GM12878 (cell line): ENCODE measurements around the gene SLC22A23. TPM values are rescaled to one million over a fixed set of nuclear protein-coding genes. Genes with fewer than 3 reads are reported as not detected.

ENCODE experiments used
- ATAC-seq: fragments of 200-7000 bp; cut with Tn5 transposase; 3 replicates; pipeline ENCODE4 v1.9.1; 2020; ENCODE audit warnings: mild to moderate bottlenecking, moderate library complexity
- BruUV-seq: library from RNA; stranded (reverse); fragments of 400-500 nt; replicated peaks from 2 replicates; lab custom pipeline; 2021; lab: Mats Ljungman, UMichigan
- CTCF ChIA-PET: fragments of 300-600 bp; sonication (Branson Sonifier 250); formaldehyde crosslinking; extraction: SDS; loops from one replicate; lab custom pipeline; 2021; ENCODE audit warnings: inconsistent platforms; lab: Yijun Ruan, JAX
- POLR2A ChIA-PET: fragments of 350-600 bp; formaldehyde crosslinking; extraction: SDS; loops from one replicate; lab custom pipeline; 2021; ENCODE audit warnings: inconsistent platforms; lab: Charles Lee
- RAD21 ChIA-PET: fragments of 300-600 bp; sonication (Branson Sonifier 250); formaldehyde crosslinking; loops from one replicate; lab custom pipeline; 2023; ENCODE audit warnings: antibody characterized with exemption; ENCODE audit not compliant: unreplicated experiment; lab: Charles Lee
- SMC1A ChIA-PET: fragments of 300-600 bp; sonication (Branson Sonifier 250); formaldehyde crosslinking; loops from one replicate; lab custom pipeline; 2023; ENCODE audit not compliant: unreplicated experiment, uncharacterized antibody; lab: Charles Lee
- DNase-seq: peaks from one replicate; pipeline ENCODE4 v3.0.0-alpha.2; 2011; ENCODE audit warnings: low read depth, low spot score
- FAIRE-seq: peaks from 3 replicates; lab custom pipeline; 2011; peaks lifted over from hg19 to GRCh38; lab: Jason Lieb, UNC
- H2AFZ ChIP-seq: 2 replicates; pipeline ENCODE4 v1.6.0; 2011; ENCODE audit warnings: low read depth, low read length, control low read depth; ENCODE audit not compliant: control insufficient read depth
- H3K27ac ChIP-seq: 2 replicates; pipeline ENCODE4 v1.5.1; 2011; ENCODE audit warnings: control low read depth; ENCODE audit not compliant: control insufficient read depth, insufficient read depth
- H3K27me3 ChIP-seq, 2 experiments: replicated peaks in 1 of 2; 2 replicates each; pipeline versions ENCODE4 v1.6.0 to v1.6.1; 2011; ENCODE audit warnings: low read length in 1 of 2; ENCODE audit not compliant: control insufficient read depth in 2 of 2, insufficient read depth in 2 of 2
- H3K36me3 ChIP-seq, 2 experiments: 2 replicates each; pipeline ENCODE4 v1.5.1; 2011; ENCODE audit warnings: low read length in 1 of 2; ENCODE audit not compliant: control insufficient read depth in 2 of 2, insufficient read depth in 2 of 2
- H3K4me1 ChIP-seq: 2 replicates; pipeline ENCODE4 v1.6.1; 2011; ENCODE audit warnings: mild to moderate bottlenecking, low read length, moderate library complexity, mixed read lengths; ENCODE audit not compliant: control insufficient read depth, insufficient read depth
- H3K4me2 ChIP-seq: 2 replicates; pipeline ENCODE4 v1.6.0; 2011; ENCODE audit warnings: control low read depth; ENCODE audit not compliant: control insufficient read depth, insufficient read depth
- H3K4me3 ChIP-seq: fragments of 200-600 bp; sonication (generic); 2 replicates; pipeline ENCODE4 v1.5.1; 2016
- H3K79me2 ChIP-seq: 2 replicates; pipeline ENCODE4 v1.6.0; 2011; ENCODE audit warnings: low read length; ENCODE audit not compliant: control insufficient read depth, insufficient read depth
- H3K9ac ChIP-seq: 2 replicates; pipeline ENCODE4 v1.8.0; 2011; ENCODE audit warnings: low read length, control low read depth, mixed read lengths; ENCODE audit not compliant: control insufficient read depth, insufficient read depth
- H3K9me3 ChIP-seq: replicated peaks from 3 replicates; pipeline ENCODE4 v1.5.1; 2011; ENCODE audit warnings: mild to moderate bottlenecking, low read length; ENCODE audit not compliant: control insufficient read depth, insufficient read depth
- H4K20me1 ChIP-seq: 2 replicates; pipeline ENCODE4 v1.6.0; 2011; ENCODE audit not compliant: control insufficient read depth, insufficient read depth
- BHLHE40 ChIP-seq, 2 experiments: fragments of 450-650 bp in 1 of 2; IDR thresholded peaks; 2 replicates each; pipeline ENCODE4 v1.6.1; 2011 to 2017; ENCODE audit warnings: low read depth in 2 of 2, borderline replicate concordance in 1 of 2, improper control_type of control experiment in 1 of 2, low read length in 1 of 2, mild to moderate bottlenecking in 1 of 2
- KAT2A ChIP-seq: conservative IDR thresholded peaks from 2 replicates; pipeline ENCODE4 v1.6.1; 2011; ENCODE audit warnings: low read depth, low read length; ENCODE audit not compliant: control insufficient read depth
- POLR2AphosphoS2 ChIP-seq: IDR thresholded peaks from 2 replicates; pipeline ENCODE4 v1.6.1; 2011; ENCODE audit warnings: low read depth, mild to moderate bottlenecking, low read length, improper control_type of control experiment, moderate library complexity
- POU2F2 ChIP-seq: IDR thresholded peaks from 3 replicates; pipeline ENCODE4 v1.6.1; 2011; ENCODE audit warnings: low read depth, mild to moderate bottlenecking, low read length, borderline replicate concordance
- TCF12 ChIP-seq: IDR thresholded peaks from 2 replicates; pipeline ENCODE4 v1.6.1; 2011; ENCODE audit warnings: low read depth, mild to moderate bottlenecking, low read length
- WGBS: methylation state at CpG from one replicate; pipeline ENCODE4 v1.1.6; 2016; ENCODE audit warnings: low lambda C conversion rate; ENCODE audit not compliant: insufficient replicate concordance, insufficient coverage; ENCODE audit errors: missing lambda C conversion rate; 5-methylcytosine and 5-hydroxymethylcytosine counted together
- in situ Hi-C: fragments of 300-500 bp; cut with MboI; formaldehyde crosslinking; loops from 9 replicates; pipeline ENCODE4 v1.14.3; 2018; ENCODE audit warnings: mixed read lengths
- intact Hi-C: fragments of 100-400 bp; cut with micrococcal nuclease; formaldehyde crosslinking; loops from one replicate; pipeline ENCODE4 v1.14.2; 2022; ENCODE audit not compliant: unreplicated experiment
- polyA plus RNA-seq, 11 experiments: library from polyadenylated mRNA; depleted of rRNA in 4 of 11; unstranded in 6 of 11; stranded (reverse) in 5 of 11; fragments of >200 nt; fragmentation: Nextera tagmentation in 4 of 11; fragmentation: Illumina TruSeq in 1 of 11; extraction: Ambion mirVana in 4 of 11; extraction: Trizol in 1 of 11; gene quantifications; 1 replicate in 1 of 11; 2 replicates in 10 of 11; pipeline versions ENCODE4 v1.2.1 to v1.2.3, GENCODE V29; 2011 to 2016; ENCODE audit warnings: inconsistent platforms in 2 of 11, missing spikeins in 2 of 11, low read depth in 1 of 11
- total RNA-seq, 4 experiments: library from RNA; depleted of rRNA in 3 of 4; stranded (reverse); fragments of >200 nt in 3 of 4; fragmentation: Illumina TruSeq in 1 of 4; extraction: Trizol in 1 of 4; gene quantifications; 2 replicates each; pipeline versions ENCODE4 v1.2.1 to v1.2.3, GENCODE V29; 2013 to 2021
- TF ChIP-seq, protein P1 (sequence below): fragments of 450-650 bp; IDR thresholded peaks from 2 replicates; pipeline ENCODE4 v1.6.1; 2017; ENCODE audit warnings: antibody characterized with exemption, mild to moderate bottlenecking, moderate library complexity

SLC22A23 gene
- total and polyA plus RNA-seq, 10 of the 15 experiments (the other 5 are each of a cell fraction or from before 2014, with no cell fraction given): 0.20 to 2.4 (median 0.74) TPM

DNA sequence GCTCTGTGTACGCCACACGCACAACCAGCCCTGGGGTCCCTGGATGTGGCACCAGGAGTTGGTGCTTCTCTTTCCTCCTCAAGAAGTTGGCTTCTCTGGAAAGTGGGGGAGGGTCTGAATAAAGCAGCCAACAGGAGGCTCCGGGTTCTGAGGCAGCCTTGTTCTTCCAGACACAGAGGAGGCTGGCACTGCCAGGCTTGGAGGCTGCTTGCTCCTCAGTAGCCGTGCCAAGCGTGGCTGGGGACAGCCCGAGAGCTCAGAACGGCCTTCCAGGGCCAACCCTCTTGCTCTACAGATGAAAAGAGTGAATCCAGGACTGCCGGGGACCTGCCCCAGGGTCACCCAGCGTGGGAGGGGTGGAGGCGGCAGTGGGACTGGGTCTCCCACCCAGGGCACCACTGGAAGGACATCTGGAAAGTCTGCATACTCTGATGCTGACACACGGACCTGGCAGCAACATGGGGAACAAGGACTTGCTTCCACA is 70.4 kb downstream of the SLC22A23 start:
- no peak for FAIRE-seq
- WGBS: 34% methylated on average over 11 of the region's 11 CpGs
- Histone ChIP-seq H3K27me3 (no peaks in the 10 kb centered on the region), H3K4me1 (peaks cover 52% of the 10 kb centered on the region), H3K36me3 (no peaks in the 10 kb centered on the region), H3K4me2 (no peak overlapping the region), H4K20me1 (no peaks in the 10 kb centered on the region), H3K4me3 (no peak overlapping the region), H3K27ac (no peak overlapping the region), H2AFZ (no peak overlapping the region), H3K9me3 (no peaks in the 10 kb centered on the region; the same call in 2 of the 3 replicates), H3K79me2 (no peaks in the 10 kb centered on the region), H3K9ac (no peak overlapping the region)
- in situ Hi-C loops: no loop called here
- intact Hi-C loops: no loop called here
- SMC1A ChIA-PET: interaction anchor here (0.9 to 1.2 kb wide), 2 partner anchors 29 to 62 kb away, joined by 3 read pairs; no protein-coding TSS in a partner anchor
- POLR2A ChIA-PET: interaction anchor here (0.5 to 1.5 kb wide), 4 partner anchors 20 to 52 kb away, joined by 3 to 8 read pairs (median 3); no protein-coding TSS in a partner anchor
- DNase-seq: no peak
- RAD21 ChIA-PET: interaction anchor here (1.1 to 1.2 kb wide), 3 partner anchors 49 to 55 kb away, joined by 3 read pairs; no protein-coding TSS in a partner anchor
- CTCF ChIA-PET: interaction anchor here (1.0 kb wide), 1 partner anchor 47 kb away, joined by 3 read pairs; no protein-coding TSS in a partner anchor
- BruUV-seq: no TSS peak
- TF ChIP-seq KAT2A (no peak), TCF12 (no peak), POLR2AphosphoS2 (no peak), POU2F2 (no peak), BHLHE40 (IDR thresholded peaks at IDR 0.05; ENCODE audit: borderline replicate concordance in 1 of 2, low read depth in 2 of 2, low read length in 1 of 2) (no peak)
- TF ChIP-seq, protein P1, sequence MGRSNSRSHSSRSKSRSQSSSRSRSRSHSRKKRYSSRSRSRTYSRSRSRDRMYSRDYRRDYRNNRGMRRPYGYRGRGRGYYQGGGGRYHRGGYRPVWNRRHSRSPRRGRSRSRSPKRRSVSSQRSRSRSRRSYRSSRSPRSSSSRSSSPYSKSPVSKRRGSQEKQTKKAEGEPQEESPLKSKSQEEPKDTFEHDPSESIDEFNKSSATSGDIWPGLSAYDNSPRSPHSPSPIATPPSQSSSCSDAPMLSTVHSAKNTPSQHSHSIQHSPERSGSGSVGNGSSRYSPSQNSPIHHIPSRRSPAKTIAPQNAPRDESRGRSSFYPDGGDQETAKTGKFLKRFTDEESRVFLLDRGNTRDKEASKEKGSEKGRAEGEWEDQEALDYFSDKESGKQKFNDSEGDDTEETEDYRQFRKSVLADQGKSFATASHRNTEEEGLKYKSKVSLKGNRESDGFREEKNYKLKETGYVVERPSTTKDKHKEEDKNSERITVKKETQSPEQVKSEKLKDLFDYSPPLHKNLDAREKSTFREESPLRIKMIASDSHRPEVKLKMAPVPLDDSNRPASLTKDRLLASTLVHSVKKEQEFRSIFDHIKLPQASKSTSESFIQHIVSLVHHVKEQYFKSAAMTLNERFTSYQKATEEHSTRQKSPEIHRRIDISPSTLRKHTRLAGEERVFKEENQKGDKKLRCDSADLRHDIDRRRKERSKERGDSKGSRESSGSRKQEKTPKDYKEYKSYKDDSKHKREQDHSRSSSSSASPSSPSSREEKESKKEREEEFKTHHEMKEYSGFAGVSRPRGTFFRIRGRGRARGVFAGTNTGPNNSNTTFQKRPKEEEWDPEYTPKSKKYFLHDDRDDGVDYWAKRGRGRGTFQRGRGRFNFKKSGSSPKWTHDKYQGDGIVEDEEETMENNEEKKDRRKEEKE: no peak
- no peak for ATAC-seq
